Colonic mucosa (tissue), 4 donors: Measurements from ENCODE around the gene PDIA6. TPM values are rescaled to one million over a fixed set of nuclear protein-coding genes. Genes with fewer than 3 reads are reported as not detected.

Source experiments
- DNase-seq: peaks from one replicate; pipeline ENCODE4 v3.0.0-alpha.2; 2020
- H3K27ac ChIP-seq: fragments of 200-600 bp; one replicate; pipeline ENCODE4 v1.8.0; 2021
- H3K27me3 ChIP-seq: fragments of 200-600 bp; one replicate; pipeline ENCODE4 v1.8.0; 2021
- H3K36me3 ChIP-seq: fragments of 200-600 bp; one replicate; pipeline ENCODE4 v1.8.0; 2021
- H3K4me1 ChIP-seq: fragments of 200-600 bp; one replicate; pipeline ENCODE4 v1.8.0; 2021; ENCODE audit warnings: mild to moderate bottlenecking
- H3K4me3 ChIP-seq: fragments of 200-600 bp; one replicate; pipeline ENCODE4 v1.8.0; 2021
- H3K9ac ChIP-seq, 2 donors: one replicate each; pipeline ENCODE4 v1.7.0; 2013; ENCODE audit warnings: control low read depth in 2 of 2, low read depth in 2 of 2, low read length in 2 of 2
- H3K9me3 ChIP-seq: fragments of 200-600 bp; one replicate; pipeline ENCODE4 v1.8.0; 2021
- intact Hi-C: fragments of 100-400 bp; cut with DNase I; formaldehyde crosslinking; loops from one replicate; pipeline ENCODE4 v1.14.1; 2022
- total RNA-seq, 2 donors: library from RNA; stranded (reverse); fragmentation: NEBNext Ultra II Directional in 1 of 2; extraction: Animal tissue kit (Norgen Biotek cat#: 25700) in 1 of 2; gene quantifications; one replicate each; pipeline ENCODE4 v1.2.1, GENCODE V29; 2021
- TF ChIP-seq, protein P1 (sequence below): fragments of 200-600 bp; IDR thresholded peaks from one replicate; pipeline ENCODE4 v1.8.0; 2022; ENCODE audit warnings: antibody characterized with exemption, mild to moderate bottlenecking
- donor health status: healthy.
- donor health status: DM: no; HTN: no; CAD: no.
- donor health status: DM: no; HTN: no; CAD: no.

PDIA6 gene
- total RNA-seq, 2 donors from 2014 or later = 180 to 347 TPM

DNA sequence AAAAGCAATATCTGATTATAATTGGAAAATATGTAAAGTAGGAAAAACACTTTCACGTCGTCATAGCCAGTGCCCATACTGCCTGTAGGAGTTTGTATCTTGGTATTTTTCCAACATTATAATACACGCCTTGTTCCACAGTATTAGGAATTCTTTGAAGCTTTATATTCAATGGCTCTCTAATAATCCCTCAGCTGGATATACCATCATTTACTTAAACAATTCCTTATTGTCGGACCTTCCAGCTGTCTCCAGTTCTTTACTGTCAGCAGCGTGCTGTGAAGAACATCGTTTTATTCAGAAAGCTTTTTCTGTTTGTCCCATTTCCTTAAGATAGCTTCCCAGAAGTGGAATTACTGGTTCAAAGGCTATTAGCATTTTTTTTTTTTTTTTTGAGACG lies 59.4 kb downstream of the PDIA6 start:
- Histone ChIP-seq H3K9me3 (no peaks in the 10 kb centered on the region), H3K36me3 (no peaks in the 10 kb centered on the region), H3K27me3 (no peaks in the 10 kb centered on the region), H3K9ac (no peak overlapping the region), H3K4me1 (no peaks in the 10 kb centered on the region), H3K27ac (no peak overlapping the region), H3K4me3 (no peak overlapping the region)
- intact Hi-C loops = no loop called here
- TF ChIP-seq, protein P1, sequence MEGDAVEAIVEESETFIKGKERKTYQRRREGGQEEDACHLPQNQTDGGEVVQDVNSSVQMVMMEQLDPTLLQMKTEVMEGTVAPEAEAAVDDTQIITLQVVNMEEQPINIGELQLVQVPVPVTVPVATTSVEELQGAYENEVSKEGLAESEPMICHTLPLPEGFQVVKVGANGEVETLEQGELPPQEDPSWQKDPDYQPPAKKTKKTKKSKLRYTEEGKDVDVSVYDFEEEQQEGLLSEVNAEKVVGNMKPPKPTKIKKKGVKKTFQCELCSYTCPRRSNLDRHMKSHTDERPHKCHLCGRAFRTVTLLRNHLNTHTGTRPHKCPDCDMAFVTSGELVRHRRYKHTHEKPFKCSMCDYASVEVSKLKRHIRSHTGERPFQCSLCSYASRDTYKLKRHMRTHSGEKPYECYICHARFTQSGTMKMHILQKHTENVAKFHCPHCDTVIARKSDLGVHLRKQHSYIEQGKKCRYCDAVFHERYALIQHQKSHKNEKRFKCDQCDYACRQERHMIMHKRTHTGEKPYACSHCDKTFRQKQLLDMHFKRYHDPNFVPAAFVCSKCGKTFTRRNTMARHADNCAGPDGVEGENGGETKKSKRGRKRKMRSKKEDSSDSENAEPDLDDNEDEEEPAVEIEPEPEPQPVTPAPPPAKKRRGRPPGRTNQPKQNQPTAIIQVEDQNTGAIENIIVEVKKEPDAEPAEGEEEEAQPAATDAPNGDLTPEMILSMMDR = no peak
- no peak for DNase-seq

DNA sequence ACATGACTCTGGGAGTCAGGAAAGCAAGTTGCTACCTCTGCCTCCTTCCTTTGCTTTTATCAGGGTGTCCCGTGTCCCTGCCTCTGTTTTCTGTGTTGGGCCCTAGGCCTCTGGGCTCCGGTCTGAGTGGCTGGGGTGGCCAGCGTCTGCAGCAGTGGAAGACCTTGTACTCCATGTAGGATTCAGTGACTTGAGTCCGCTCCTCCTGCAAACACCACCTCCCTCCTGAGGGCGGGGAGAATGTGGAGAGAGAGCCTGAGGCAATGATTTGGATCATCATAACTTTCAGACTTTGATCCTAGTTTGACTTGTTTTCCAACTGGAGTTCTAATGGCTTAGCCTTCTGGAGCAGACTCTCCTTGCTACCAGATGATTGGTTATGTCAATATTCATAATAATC lies 60.3 kb downstream of the PDIA6 start:
- peak; percentile 69 for DNase-seq
- Histone ChIP-seq H3K9ac (no peak overlapping the region), H3K27me3 (no peaks in the 10 kb centered on the region), H3K36me3 (no peaks in the 10 kb centered on the region), H3K4me1 (no peaks in the 10 kb centered on the region), H3K4me3 (no peak overlapping the region), H3K9me3 (no peaks in the 10 kb centered on the region), H3K27ac (no peak overlapping the region)
- TF ChIP-seq, protein P1 = no peak
- intact Hi-C loops = no loop called here

DNA sequence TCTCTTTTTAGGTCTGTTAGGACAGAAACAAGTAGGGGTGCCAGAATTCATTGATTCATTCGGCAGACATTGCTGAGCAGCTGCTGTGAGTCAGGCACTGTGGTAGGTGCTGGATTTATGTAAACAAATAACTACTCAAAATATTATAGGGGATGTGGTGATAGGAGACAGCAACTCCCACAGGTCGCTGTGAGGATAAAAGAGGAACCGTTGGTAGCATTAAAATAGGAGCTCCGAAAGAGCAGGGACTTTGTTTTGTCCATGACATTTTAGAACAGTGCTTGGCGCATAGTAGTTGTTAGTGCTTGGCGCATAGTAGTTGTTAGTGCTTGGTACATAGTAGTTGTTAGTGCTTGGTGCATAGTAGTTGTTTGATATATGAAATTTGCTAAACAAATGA lies 62.0 kb downstream of the PDIA6 start:
- Histone ChIP-seq H3K4me1 (no peaks in the 10 kb centered on the region), H3K9me3 (no peaks in the 10 kb centered on the region), H3K36me3 (no peaks in the 10 kb centered on the region), H3K9ac (no peak overlapping the region), H3K4me3 (no peak overlapping the region), H3K27ac (no peak overlapping the region), H3K27me3 (no peaks in the 10 kb centered on the region)
- TF ChIP-seq, protein P1 = no peak
- intact Hi-C loops = no loop called here
- no peak for DNase-seq

DNA sequence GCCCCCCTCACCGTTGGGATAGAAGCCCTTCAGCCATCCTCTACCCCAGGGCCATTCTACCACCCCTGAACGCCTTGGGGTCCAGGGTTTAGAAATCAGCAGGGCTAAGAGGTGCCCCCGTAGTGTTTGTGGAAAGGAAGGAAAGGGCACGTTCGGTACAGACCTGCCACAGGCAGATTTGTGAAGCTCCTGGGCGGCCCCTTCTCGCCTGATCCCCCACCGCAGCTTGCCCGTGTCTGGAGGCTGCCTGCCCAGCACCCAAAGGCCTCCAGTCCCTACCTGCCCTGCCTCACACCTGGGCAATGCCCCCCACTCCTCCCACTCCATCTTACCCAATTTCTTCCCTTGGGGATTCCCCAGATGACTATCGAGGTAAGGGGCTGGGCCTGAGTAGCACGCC lies 69.9 kb downstream of the PDIA6 start:
- H3K9ac ChIP-seq = no peak overlapping the region
- H3K4me3 ChIP-seq = no peak overlapping the region
- no peaks in the 10 kb centered on the region for H3K9me3 ChIP-seq
- H3K4me1 ChIP-seq = no peaks in the 10 kb centered on the region
- intact Hi-C loops = no loop called here
- no peaks in the 10 kb centered on the region for H3K27me3 ChIP-seq
- H3K27ac ChIP-seq = no peak overlapping the region
- no peaks in the 10 kb centered on the region for H3K36me3 ChIP-seq
- DNase-seq = no peak
- TF ChIP-seq, protein P1 = no peak

DNA sequence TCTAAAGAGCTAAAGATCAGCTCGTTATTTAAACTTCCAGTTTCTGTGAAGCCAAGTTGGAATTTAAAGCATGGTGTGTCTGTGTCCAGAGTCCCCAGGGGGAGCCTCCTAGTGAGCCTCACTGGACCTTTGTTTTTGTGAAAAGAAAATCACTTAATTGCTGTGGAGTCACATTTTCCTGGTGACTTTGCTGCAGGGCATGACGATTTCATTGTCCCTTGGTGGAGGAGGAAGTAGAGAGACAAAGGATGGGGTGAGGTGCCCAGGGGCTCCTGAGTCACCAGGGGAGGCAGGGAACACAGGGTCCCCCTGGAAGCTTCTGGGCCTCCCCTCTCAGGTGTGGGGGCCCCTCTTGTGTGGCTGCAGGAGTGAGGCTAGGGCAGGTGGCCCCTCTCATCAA lies 71.4 kb downstream of the PDIA6 start:
- Histone ChIP-seq H3K4me1 (no peaks in the 10 kb centered on the region), H3K9ac (no peak overlapping the region)
- no peak for DNase-seq

More for the DNA sequence above, 71.4 kb downstream of the PDIA6 start:
- no peak overlapping the region for H3K4me3 ChIP-seq
- H3K9me3 ChIP-seq = no peaks in the 10 kb centered on the region
- intact Hi-C loops = no loop called here
- H3K36me3 ChIP-seq = no peaks in the 10 kb centered on the region
- no peak overlapping the region for H3K27ac ChIP-seq
- TF ChIP-seq, protein P1 = no peak
- H3K27me3 ChIP-seq = no peaks in the 10 kb centered on the region
